DMS153 (cell line): ENCODE results near the gene SERTAD2.

Source experiments
- DNase-seq: peaks from one replicate; lab custom pipeline; 2025; lab: John Stamatoyannopoulos, UW

The SERTAD2 gene

DNA sequence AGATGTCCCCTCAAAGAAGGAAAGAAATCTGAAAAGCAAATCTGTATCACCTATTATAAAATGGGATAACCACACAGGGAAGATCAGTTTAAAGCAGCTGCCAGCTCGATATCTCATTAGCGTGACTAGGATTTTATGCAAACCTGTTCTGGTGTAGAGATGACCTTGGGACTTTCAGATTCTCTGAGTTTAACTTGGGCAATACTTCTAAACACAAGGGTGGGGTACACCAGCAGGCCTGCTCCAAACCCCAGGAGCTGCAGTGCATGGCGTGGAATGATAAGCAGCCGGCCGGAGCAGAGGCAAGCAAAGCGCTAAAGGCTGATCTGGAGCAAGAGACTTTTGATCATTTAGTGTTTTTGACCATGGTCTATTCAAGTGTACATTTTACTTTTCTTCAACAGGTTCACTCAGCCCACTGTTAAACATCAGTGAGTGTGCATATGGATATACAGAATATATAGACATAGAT is 4.7 kb downstream of the SERTAD2 start:
- DNase-seq: no peak

DNA sequence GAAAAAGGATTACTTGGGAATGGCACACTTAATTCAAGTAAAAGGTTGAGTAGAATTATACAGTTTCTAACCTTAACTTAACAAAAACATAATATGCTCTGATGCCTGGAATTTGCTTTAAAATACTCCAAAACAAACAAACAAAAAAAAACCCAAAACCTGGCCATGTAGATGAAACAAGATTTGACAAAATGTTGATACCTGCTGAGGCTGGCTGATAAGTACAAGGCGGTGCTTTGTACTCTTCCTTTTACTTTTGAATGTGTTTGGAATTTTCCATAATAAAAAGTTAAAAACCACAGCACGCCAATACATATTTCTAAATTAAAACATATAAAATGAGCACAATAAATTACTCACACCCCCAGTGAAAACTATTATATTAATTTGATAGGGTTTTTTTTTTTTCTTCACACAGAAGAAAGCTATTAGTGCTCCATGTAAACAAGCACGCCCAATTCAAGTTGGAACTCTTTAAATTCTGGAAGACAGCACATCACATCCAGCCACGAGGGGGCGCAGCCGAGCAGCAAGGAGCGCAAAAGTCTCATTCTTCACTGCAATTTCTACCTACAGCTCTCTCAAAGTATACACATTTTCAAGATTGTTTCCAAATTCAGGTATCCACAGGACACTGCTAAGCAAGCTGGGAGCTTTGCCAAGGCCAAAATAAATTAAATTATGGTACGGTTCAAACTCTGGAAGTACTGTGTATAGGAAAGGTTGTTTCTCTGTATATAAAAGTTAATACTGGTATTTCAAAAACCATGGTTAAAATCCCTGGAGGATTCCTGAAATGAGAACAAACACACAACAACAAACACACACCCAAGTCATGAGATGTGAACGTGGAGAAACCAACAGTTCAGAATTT is 7.5 kb downstream of the SERTAD2 start:
- peak; percentile 36 for DNase-seq

DNA sequence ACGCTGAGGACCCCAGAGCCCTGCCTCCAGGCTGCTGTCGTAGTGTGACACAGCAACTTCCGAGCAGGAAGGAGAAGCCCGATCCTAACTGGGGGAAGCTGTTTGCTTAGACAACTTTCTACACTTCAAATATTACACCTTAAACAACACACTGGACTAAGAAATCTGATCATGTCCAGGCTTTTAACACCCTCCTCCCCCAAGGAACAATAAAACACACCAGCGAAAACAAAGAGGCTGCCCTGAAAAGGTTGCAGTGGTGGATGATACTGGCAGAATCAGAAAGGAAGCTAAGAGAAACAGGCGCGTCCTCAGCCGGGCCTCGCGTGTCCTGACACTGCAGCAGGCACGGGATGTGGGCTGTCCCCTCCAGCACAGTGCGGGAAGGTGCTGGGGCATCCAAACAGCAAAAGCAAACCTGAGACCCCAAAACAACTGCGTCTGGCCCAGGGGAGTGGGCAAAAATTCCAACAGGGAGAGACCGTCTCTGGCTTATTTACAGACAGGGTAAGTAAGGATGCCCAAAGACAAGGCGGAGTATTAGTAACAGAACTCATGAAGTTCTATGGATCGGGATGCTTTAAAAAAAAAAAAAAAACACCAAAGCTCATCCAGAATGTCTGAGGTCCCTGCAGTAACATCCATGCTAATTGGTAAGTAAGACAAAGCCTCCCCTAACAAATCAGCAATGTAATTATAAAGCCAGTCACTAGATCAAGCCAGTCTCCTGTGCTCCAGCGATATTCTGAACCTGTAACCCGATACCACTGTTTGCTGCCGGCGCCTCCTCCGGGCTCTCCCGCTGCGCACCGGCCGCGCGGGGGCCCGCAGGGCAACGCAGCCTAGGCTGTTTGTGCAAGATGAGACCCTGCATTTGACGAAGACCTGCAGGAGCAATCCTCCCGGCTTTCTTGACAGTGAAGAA is 9.0 kb downstream of the SERTAD2 start:
- peak; percentile 38 for DNase-seq

DNA sequence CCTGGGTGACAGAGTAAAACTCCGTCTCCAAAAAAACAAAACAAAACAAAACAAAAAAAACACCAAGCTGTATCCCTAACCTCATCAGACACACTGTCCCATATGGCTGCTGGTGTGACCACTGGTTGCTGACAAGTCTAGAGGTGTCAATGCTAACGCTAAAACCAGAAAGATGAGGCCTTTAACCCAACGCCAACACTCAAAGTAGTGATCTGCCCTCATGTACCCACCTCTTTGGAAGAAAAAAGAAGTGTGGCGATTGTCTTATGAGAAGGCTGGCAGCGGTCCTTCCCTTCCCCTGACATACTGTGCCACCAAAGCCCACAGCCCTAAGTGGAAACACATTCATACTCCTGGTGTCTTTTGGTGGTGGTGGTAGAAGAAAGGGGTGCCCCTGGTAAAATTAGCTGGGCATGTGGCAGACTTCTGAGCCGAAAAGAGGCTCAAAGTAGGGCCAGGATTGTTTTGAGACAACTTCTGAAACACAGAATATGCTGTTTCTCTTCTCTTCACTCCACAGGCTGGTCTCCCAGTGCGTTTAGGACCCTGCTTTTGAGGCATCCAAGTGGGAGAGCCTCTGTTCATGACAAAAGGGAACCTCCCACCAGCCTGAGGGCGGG is 9.8 kb downstream of the SERTAD2 start:
- no peak for DNase-seq

DNA sequence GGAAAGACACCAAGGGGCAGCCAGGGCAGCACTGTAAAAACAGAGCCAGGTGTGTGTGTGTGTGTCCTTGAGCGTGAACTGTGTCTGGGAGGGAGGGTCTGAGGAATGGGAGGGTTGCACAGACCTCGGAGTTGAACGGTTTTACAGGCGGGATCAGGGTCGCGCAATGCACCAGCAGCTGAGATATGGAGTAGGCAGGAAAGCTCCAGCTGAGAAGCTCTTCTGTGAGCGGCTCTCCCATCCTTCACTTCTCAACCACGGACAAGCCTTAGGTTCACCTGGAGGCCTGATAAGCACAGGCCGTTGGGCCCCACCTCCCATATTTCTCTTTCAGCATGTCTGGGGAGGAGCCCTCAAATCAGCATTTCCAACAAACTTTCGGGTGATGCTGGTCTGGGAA is 12.1 kb downstream of the SERTAD2 start:
- no peak for DNase-seq

DNA sequence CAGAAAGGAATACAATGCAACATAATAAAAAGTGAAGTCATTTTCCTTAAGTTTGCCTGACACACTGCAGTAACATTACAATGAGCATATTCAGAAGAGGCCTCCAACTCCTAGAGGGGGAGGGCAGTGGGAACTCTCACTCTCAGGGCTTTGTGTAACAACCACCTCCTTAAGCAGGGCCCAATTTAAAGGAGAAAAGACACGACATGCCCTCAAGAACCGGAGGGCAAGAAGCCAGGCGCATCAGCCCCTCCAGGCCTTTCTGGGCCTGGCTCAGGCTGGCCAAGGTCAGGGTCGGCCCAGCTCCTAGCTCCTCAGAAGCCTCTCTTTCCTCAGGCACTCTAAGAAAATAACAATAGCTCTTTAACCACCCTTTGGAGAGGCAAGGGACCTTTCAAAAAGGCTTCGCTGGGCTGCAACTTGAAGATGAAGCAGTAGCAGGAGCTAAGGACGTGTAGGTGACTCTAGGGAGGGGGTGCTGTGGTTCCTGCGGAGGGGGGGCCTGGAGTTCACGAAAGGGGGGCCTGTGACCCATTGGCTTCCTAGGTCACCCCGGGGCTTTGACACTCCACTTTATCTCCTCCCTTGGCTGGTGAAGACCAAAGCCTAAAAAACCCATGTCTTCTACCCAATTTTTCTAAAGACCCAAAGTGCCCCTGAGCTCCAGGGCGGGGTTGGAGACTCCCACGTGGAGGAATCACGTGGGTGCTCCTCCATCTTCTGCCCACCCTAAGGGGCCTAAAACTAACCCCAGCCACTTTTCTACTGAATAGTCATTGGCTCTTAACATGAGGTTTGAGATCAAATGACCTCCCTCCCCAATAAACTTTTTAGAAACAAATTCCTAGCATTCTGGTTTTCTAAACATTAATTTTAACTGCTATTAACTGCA is 13.3 kb downstream of the SERTAD2 start:
- no peak for DNase-seq

DNA sequence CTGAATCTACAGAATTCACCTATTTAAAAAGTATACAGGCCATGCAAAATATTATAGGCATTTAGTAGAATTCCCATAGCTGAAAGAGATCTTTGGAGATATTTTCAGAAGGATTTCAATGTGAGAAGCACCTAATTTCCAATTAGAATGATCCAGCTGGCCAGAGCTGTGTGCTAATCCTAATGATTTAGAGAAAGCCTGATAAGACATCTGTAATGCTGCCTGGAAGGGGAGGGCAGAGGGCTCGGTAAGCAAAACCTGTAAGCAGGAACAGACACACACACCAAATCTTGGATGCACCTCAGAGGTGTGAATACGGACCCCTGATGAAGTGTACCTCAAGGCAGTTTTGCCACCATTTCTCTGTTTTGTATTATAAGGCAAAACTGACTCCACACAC is 14.0 kb downstream of the SERTAD2 start:
- no peak for DNase-seq

DNA sequence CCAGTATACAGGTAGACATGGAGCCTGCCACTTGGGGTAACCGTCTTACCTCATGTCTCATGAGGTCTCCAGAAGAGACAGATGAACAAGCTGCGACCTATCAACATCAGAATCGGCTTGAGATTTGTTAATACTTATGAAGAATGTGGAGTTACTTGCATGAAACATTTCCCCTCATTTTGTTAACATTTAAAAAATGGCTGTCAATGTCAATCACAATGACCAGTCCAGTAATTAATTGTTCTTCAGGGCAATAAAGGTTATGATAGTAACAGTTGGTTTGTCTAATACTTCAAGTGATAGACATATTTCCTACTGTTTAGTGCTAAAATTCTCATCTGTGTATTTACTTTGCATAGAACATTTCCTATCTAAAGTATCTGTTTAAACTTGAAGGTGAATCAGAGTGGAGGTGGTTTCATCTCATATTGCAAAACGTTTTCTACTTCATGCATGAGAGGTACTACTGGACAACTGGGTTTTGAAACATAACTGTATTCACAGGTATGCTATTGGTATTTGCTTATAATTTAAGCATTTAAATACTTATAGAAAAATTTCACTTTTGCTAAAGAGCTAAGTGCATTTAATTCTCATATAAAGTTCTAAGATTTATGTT is 15.1 kb downstream of the SERTAD2 start:
- no peak for DNase-seq

DNA sequence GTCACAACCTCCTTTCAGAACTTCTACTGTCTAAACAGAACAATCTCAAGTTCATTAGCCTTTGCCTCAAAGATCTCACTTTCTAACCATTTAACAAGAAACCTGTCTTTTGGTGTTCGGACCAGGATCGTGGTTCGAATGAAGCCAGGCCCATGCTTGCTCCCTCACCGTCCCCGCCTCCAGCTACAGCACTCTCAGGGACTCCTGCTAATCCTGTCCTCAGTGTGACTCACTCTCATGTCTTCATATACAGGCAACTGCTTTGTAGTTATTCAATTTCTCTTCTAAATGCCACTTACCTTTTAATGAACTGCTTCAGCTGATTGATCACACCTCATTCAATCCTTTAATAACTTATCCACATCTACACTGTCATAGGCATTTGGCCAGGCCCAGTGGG is 15.8 kb downstream of the SERTAD2 start:
- DNase-seq: no peak

DNA sequence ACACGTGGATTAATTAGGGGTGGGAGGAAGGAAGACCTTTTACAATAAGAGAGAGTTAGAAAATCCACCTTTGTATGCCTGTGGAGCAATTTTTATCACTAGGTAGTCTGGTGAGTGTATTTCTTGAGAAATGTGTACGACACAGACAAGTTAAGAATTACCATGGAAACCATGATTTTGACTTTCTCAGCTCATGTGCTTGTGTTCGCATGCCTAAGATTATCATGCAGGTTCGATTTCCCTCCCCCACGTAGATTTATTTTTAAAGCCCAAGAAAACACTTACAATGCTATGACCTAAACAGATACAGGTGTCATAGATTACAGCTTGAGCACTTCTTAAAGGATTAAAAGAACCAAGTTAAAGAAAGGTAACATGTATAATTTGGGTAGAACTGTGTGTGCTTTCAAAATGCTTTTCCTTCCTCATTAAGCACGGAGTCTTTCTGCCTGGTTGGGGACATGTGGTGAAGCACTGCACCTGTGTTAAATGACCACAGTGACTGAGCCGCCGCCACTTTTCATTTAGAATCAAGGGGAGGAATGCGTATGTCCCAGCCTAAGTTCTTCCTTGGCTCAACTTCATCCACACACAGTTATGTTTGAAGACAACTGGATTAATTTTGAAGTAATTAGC is 16.6 kb downstream of the SERTAD2 start:
- DNase-seq: no peak

DNA sequence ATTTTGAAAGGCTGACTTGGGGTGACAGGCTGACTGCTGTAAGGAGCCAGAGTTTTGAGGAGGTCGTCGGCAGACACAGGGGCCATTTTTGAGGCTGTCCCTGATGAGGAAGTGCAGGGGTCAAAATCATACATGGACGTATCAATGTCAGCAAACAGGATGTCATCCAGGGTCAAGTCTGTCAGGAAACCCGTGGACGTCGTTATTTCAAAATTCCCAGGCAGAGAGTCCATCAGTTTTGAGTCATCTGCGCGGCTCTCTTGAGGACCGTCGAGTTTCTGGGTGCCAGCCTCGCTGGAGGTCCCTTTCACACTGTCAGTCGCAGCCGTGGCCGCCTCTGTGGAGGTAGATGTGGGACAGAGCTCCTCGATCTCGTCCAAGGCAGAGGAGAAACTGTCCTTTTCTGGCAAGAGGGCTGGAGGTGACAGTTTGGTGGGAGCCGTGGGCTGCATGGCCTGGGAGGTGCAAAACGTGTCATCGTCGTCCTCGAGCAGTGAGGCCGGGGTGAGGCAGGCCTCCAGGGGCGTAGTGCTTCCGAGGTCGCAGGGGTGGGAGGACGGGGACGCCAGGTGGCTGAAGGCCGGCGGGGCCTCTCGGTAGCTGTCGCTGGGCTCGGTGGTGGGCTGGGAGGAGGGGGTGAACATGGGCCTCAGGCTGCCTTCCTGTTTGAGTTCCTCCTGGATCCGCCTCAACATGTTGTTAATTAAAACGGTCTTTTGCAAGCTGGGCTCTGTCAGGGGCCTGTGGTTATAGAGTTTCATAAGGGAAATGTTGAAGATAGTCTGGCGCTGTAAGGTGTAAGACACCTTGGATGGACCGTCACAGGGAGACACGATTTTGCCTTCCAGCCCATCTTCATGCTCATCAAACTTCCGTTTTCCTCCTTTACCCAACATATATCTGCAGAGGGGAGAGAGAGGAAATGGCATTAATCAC is 17.5 kb downstream of the SERTAD2 start:
- DNase-seq: no peak

DNA sequence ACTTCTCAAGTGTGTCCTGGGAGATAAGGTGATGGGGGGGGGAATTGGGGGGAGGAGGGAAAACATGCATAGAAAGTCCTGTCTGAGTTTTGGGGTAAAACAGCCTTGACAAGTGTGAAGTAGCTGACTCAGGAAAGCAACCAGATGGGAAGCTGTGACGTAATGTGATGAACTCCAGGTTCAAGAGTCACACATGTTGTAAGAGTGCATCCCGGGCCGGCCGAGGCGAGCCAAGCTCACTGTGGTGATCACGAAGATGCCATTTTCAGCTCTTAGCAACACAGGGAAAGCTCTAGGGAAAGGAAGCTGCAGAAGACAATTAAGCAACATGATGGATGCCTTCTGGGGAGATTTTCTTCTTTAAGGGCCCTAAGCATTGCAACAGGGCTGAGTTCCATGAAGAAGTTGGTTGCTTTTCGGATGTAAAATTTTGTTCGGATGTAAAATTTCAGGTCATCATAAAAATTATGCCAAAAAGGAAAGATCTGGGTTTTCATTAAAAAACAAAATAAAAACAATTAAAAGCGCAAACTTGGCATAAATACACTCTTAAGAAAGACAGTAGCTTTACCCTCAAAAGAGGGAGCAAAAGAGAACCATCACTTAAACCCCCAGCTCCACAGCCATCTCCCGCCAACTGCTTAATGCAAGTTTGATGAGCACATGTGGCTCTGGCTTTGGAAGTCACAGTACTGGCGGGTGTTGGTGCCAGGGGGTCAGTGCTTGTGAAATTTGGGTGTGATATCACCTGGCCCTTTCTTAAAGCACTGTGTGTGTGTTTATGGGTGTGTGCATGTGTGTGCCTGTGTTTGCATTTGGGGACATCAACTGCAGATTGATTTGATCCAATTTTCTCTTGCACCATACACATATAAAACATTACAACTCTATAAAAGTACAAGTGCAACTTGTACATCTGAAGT is 19.1 kb downstream of the SERTAD2 start:
- no peak for DNase-seq

DNA sequence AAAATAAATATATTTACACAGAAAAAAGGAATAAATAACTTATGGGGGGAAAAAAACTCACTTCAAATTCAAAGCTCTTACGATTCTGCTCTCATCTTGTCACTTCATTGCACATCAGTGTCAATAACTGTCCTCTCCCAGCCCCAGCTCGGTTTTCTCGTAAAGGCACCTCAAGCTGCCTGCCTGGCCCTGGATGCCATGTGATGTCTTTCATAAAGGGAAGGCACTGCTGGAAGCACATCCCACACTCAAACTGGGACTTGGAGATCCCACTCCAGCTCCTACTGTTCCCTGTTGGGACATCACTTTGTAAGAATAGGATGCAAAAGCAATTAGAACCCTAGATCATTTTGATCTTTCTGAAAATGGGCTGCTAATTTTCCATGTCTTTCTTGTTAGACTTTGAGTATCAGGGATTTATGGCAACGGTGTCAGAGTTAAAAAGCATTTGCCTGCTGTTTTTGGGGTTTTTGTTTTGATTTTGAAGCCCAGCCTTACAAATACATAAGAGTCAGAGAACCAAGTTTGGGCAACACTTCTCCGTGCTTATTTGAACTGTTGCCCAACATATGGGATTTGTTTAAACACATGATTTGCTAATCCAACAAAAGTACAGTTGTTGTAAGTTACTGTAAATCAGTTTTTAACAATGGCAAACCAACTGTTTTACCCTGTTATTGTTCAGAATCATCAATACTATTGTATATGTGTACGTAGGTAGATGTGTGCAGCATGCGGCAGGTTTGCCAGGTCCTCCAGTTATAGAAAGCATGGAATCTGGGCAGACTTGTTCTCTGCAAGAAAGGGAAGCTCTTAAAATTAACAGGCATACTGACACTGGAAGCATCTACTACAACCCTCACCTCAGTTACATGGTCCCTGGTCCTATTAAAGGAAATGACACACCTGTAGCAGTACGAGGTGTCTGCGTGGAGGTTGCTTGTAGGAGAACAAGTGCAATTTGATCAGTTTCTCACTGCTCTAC is 20.6 kb downstream of the SERTAD2 start:
- DNase-seq: no peak

DNA sequence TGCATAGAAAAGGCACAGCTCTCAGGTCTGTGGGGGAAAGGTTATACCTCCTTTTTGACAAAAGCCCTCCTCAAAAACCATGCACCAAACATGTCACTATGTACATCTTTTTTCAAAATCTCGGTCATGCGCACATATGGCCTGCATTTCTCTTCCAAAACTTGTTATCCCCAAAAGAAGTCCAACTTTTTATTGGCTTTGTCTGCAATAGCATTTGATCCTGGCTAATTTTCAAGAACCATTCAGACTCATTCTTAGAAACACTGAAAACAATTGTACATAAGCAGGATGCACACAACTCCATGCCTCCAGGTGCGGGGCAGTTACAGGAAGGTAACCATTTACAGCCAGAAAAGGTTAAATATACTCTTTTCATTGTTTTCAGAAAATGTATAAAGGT is 21.9 kb downstream of the SERTAD2 start:
- DNase-seq: no peak

DNA sequence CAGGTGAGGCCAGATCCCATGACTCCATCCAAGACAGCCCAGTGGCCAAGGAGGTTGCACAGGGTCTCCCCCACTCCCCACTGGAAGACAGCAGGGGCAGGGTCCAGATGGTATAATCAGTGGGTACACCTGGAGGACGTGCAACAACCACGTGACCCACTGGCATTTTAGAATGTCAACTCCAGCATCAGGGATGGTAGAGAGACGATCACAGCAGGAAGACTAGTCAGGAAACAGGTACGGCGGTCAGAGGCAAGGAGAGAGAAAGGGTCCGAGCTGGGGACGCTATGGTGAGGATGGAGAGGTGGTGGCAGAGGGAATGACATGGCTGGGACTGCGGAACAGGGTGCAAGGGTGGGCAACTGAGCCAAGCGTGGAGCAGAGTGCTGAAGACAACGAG is 23.0 kb downstream of the SERTAD2 start:
- DNase-seq: no peak

DNA sequence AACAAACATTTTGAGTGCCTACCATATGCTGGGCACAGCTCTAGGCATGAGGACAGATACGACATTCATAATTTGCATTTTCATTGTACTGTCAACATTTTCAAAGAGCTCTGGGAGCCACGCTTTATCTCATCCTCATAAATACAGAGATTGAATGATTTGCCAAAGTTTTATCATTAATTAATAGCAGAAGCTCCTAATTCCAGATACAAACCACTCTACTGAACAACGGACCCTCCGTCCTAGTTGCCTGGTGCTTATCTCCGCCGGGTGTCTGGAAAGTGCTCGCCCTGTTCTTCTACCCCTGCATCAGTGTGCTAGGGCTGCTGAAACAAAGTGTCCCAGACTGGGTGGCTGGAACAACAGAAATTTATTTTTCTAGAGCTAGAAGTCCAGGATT is 23.8 kb downstream of the SERTAD2 start:
- no peak for DNase-seq

DNA sequence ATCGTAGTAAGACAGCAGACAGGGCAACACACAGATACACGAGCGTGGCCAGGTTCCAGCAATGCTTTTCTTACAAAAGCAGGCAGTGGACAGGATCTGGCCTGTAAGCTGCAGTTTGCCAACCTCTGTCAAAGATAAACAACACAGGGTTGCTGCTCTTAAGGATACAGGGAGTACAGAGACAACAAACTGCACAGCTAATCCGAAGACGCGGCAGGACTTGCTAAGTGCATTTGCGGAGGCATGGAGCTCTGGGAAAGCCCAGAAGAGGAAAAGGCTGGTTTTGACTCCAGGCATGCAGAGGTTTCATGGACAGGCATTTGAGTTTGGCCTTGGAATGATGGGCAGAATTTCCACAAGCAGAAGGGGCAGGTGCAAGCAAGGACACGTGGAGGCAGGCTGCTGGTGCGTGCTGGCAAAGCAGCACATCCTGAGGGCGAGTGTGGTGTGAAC is 24.4 kb downstream of the SERTAD2 start:
- no peak for DNase-seq
